ENCODE measurements around the gene BPGM.
A peak's percentile ranks its signal among the peaks of the same experiment; 100 is the strongest.
"Not testable (repeated sequence)": the region's sequence is repeated elsewhere in the genome, so short reads cannot be mapped to it uniquely, and the experiment has no call there.

BPGM gene

DNA sequence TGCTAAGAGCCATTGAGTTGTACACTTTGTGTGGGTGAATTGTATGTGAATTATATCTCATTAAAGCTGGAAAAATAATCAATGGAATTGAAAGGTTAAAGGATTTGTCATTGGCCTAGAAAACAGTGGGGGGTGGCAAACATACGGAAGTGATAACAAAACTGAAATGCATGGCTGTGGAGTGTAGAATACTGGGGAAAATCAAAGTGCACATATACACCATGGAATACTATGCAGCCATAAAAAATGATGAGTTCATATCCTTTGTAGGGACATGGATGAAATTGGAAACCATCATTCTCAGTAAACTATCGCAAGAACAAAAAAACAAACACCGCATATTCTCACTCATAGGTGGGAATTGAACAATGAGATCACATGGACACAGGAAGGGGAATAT, 18.4 kb downstream of the BPGM start:
- DNase-seq (ENCODE audit: low spot score): not testable (repeated sequence)

DNA sequence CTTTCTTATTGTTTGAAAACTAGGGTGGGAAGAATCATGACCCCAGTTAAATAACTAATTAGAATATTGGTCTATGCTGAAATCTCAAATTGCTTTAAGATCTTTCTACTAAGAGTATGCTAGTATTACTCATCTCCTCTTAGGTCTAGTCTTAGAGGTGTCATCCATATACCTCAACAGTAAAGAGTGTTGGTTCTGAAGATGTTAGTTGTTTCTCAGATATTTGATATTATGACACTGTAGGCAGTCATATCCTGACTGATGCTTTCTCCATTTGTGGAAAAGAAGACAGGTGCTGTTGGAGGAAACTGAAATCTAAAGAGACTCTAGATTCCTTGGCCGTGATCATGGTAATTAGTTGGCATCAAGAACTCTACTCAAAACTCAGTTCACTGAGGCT, 21.2 kb downstream of the BPGM start:
- DNase-seq (ENCODE audit: low spot score): no peak

DNA sequence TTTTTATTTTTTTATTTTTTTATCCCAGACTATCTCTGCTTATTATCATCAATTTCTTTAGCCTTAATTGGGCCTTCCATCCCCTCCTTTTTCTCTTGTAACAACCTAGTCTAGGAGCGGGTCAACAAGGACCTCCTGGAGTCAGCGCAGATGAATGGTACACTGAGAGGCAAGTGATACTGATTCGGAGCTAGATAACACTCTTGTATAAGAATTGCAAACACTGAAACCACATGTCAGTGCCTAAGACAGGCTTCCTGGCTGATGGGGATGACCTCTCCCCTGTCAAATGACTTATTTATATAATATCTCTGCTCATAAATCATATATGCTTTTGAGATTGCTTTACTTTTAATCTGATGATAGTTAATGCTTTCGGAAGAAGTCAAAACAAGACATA, 22.7 kb downstream of the BPGM start:
- DNase-seq (ENCODE audit: low spot score): no peak

DNA sequence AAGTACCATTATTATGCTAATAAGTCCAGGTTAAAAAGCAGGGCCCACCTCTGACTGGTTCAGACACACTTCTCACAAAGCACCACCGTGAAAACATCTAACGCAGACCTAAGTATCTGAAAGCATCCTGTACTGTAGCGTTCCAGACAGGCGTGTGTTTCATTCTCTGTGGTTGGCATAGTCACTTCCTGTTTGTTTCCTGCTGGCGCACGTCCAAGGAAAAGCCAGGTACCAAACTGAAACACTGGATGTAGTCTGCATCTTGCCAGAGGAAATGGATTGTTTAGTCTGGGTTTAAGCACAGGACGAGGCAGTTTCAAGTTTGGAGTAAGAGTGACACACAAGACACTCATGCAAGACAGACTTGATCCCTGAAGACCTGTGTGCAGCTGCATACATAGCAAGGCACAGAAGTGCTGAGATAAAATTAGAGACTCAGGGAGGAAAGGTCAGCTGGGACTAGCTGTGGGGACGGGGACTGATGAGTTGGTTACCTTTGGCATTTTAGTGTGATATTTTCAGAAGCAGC, 23.3 kb downstream of the BPGM start:
- DNase-seq (ENCODE audit: low spot score): no peak

DNA sequence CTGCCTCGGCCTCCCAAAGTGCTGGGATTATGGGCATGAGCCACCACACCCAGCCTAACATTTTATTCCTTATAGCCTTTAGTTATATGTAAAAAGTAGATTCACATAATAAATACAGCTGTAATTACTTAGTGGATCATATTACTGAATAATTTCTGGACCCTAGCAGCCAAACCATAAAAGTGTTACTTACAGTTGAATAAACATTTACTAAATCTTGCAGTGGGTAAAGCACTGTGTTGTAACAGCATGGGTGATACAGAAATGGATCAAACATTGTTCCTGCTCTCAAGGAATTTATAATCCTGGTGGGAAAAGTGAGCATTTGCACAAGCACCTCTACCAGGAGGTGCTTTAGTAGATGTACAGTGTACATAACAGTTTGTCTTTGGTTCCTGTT, 25.0 kb downstream of the BPGM start:
- DNase-seq (ENCODE audit: low spot score): no peak

DNA sequence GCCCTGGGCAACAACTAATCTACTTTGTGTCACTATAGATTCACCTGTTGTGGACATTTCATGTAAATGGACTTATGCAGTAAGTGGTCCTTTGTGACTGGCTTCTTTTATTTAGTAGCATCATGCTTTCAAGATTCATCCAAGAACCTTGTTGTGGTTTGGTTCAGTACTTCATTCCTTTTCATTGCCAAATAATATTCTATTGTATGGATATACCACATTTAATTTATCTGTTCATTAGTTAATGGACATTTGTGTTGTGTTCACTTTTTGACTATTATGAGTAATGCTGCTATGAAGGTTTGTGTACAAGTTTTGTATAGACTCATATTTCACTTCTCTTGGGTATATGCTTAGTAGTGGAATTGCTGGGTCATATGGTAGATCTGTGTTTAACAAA, 27.8 kb downstream of the BPGM start:
- DNase-seq (ENCODE audit: low spot score): no peak

DNA sequence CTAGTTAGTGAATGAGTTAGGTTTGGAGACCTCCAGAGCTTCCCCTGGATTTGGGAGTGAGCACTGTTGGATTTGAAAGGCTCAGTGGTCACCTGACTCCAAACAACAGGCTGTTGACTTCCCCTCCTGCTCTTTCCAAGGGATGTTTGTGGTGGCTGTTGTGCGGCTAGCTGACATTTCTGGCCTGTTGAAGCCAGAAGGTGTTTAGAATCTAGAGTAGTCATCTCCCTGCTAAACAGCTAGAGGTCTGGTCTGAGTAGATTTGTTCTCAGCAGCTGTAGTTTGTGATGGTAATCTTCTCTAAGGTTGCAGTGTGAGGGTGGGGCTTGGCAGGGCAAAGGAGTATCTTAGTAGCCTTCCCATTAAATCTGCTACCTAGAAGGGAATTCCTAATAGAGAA, 30.1 kb downstream of the BPGM start:
- no peak for DNase-seq (ENCODE audit: low spot score)

DNA sequence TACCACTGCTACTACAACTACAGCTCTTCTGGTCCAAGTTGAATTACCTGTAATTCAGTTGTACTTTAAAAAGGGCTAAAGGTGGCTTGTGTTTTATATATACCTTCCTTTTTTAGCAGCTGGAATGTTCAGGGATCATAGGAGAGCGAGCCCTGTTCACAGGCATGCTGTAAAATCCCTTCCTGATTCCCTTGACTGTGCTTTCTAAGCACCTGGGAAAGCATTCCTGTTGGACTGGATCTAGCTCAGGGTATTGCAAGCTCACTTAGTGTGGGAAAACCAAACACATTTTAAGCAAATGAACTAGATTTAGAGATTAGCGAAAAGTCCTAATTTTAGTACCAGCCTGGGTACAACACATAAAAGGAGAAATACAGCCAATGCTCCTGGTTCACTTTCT, 31.5 kb downstream of the BPGM start:
- DNase-seq (ENCODE audit: low spot score): no peak

DNA sequence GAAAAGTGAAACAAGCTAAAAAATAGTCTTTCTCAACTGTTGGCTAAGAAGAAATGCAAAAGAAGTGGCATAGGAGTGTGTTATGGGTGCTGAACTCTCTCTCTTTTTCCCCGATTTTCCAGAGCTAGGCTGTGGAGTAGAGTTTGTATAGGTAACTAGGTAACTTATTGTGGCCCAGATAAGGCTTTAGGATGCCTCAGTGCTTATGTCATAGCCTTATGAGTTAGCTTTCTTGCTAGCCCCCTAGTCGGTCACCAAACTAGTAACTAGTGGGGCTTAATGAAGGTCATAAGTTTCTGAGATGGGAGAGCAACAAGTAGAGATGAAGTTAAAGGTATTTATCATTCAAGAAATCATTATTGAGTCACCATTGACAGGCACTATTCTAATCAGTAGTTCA, 32.4 kb downstream of the BPGM start:
- DNase-seq (ENCODE audit: low spot score): no peak

DNA sequence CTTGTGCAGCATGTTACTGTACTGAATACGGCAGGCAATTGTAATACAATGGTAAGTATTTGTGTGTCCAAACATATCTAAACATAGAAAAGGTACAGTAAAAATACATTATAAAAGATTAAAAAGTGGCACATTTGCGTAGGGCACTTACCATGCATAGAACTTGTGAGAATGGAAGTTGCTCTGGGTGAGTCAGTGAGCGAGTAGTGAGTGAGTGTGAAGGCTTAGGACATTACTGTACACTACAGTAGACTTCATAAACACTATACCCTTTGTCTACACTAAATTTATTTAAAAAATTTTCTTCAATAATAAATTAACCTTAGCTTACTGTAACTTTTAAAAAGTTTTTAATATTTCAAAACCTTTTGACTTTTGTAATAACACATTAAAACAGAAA, 37.5 kb downstream of the BPGM start:
- no peak for DNase-seq (ENCODE audit: low spot score)

DNA sequence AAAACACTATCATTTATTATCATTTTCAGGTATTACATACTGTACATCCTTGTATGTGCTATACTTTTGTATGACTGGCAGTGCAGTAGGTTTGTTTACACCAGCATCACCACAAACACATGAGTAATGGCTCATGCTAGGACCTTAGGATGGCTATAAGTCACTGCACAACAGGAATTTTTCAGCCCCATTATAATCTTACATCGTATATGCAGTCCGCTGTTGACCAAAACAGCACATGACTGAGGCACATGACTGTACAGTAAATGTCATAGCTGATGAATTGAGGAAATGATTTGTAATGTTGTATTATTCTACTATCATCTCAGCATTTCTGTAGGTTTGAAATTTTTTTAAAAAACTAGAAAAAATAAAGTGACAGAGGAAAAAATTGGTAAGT, 38.6 kb downstream of the BPGM start:
- no peak for DNase-seq (ENCODE audit: low spot score)

DNA sequence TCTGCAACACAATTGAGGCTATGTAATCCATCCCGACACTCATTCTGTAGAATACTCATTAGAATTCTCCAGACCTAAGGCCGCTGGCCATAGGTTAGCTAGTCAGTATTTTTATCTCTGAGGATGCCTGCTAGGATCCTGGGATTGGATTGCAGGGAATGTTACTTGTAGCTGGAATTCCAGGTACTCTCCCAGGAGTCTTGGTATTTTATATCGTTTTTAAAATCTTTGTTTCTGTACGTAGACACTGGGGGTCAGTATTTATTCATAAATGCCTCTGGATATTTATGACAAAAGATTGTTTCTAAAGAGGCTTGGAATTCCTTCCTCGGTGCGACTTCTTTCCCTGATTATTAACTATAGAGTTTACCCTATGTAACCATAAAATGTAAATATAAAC, 40.1 kb downstream of the BPGM start:
- DNase-seq (ENCODE audit: low spot score): no peak

DNA sequence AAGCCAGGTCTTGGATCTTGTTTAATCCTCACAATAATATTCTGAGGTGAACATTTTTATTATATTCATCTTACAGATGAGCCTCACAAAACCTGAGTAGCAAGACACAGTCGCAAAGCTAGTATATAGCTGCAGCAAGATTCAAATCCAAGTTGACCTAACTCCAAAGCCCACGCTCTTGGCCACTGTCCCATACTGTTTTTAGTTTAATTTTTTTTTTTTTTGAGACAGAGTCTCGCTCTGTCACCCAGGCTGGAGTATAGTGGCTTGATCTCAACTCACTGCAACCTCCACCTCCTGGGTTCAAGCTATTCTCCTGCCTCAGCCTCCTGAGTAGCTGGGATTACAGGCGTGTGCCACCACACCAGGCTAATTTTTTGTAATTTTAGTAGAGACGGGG, 42.9 kb downstream of the BPGM start:
- not testable (repeated sequence) for DNase-seq (ENCODE audit: low spot score)

DNA sequence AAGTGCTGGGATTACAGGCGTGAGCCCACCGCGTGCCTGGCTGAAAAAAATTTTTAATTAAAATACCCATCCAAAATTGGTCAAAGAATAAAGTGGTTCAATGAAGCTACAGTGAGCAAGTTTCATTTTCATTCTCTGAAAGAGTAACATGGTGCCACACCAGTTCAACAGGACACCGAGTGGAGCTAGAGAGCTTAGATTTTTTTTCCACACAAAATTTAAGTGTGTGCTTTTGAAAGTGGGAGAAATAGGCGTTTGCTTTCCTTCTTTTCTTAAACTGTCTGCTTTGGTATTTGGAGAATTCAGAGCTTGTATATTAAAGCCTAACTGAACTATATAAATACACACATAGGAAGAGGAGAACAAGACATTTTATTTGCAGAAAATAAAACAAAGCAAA, 43.4 kb downstream of the BPGM start:
- no peak for DNase-seq (ENCODE audit: low spot score)

DNA sequence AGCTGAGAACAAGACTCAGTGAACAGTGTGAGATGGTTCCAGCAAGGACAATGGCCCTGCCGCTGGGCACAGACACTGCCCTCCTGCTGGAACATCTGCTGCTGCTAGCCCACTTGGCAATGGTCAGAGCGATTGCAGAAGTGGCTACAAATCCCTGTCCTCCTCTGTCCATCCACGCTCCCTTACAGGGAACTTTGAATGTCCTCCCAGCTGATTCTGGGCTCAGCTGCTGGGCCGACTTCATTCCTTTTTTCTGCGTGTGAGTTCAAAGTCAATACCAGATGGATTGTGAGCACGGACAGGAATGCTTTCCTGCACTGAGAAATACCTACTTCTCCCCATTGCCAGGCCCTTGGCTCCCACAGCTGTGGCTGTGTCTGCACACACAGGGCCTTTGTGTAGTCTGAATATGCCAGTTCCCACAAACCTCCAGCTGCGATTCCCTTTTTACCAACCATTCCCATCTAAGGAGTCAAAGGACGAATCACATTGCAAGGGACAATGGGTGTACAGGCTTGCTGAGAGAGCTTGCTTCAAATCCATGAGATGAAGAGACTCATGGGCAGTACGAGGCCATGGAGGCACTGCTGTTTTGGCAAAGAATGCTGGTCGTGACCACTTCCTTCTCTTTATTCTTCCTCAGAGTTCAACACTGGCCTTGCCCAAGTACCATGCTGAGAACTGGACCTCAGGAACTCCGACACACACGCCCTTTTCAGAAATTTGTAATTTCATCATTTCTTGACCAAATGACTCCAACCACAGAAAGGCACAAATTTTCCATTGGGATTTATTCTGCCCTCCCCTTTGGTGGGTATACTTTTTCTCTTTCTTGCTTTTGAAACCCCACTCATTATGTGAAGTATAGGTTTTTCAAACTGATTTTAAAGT, 44.2 kb downstream of the BPGM start:
- DNase-seq (ENCODE audit: low spot score): no peak

DNA sequence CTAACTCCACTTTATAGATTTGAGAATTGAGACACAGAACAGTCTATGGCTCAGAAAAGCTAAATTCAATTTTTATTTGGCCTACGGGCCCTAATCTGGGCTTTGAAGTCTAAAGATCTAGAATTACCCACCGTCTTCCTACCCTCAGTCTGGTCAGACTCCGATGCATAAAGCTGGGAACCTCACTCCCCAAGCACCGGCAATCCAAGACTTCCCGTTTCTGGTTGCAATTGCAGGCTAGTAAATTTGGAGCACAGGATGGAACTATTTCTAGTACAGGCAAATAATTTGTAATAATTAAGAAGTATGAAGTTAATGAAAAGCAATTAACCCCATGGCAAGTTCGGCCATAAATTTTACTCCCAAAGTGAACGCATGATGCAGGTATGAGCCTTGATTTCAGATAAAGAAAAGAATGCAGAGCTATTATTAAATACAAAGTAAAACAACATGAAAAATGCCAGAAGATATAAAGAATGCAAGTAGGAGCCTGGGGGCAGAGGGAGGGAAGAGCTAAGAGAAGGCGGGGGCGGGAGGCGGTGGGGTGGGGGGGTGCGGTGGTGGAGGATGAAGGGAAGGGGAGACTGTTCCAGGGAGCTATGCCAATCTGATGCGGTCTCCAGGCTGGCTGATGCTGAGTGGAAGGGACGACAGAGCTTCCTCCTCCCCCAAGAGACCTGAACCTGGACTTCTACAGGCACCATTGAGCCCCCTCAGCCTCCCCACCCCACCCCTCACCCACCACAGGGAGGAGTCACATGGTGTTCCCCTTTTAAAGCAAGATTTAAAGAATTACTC, 45.1 kb downstream of the BPGM start:
- DNase-seq (ENCODE audit: low spot score): no peak

DNA sequence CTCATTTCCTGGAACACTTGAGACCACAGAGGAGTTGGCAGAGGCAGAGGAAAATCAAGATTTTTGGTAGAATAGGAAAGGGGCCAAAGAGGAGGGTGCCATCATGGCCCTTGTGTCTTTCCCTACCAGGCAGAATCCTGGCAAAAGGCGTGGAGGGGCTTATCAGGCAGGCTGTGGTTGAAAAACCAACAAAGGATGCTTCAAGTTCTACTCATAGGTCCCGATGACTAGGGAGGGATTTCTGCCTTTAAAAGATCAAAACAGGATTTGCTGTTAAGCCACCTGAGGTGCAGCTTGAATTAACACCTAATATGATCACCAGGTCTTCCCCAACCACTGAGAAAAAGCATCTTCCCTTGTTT, 45.7 kb downstream of the BPGM start:
- DNase-seq (ENCODE audit: low spot score): no peak

DNA sequence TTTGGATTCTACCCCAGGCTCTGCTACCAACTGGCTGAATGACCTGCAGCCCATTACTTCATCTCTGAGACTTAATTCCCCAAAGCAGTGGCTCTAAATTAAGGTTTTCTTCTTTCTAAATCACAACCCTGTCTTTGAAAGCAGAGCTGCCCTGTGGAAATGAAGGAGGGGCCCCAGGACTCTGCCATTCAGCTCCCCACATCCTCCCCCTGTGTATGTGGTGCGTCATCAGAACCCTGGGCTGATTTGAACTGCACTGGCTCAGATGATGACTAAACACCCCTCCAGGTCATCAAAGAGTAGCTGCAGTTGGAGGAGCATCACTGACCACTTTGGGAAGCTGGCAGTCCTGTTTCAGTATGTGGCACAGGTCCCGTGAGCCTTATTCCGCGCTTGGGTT, 46.6 kb downstream of the BPGM start:
- no peak for DNase-seq (ENCODE audit: low spot score)

DNA sequence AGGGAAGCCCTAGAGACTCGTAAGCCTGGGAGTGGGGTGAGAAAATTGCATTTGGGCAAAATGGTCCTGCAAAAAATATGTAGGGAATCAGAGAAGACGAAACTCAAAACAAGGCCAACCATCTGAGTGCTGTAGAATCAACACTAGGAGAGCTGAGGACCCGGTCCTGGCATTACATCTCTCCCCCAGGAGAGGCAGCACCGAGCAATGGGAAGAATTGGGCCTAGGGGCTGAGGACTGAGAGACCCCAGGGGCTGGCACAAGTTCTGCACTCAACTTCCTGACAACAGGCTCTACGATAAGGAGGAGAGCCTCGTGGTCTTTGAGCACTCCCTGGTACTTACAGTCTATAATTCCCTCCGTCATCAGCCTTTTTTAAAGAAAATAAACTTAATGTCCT, 47.6 kb downstream of the BPGM start:
- DNase-seq (ENCODE audit: low spot score): peak; percentile 83

DNA sequence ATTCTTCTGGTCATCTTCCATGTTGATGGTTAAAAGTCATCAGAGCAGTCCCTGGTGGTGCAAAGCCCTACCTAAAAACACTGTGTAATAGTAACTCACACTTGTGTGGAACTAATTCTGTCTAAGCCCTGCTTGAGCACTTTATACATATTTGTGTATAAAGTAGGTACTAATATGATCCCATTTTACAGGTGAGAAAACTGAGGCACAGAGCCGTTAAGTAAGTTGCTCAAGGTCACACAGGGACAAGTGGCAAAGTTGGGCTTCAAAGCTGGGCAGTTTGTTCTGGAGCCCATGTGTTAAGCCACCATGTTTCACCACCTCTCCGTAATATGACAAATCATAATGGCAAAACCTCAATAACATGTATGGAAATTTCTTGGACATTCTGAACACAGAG, 48.1 kb downstream of the BPGM start:
- DNase-seq (ENCODE audit: low spot score): no peak

DNA sequence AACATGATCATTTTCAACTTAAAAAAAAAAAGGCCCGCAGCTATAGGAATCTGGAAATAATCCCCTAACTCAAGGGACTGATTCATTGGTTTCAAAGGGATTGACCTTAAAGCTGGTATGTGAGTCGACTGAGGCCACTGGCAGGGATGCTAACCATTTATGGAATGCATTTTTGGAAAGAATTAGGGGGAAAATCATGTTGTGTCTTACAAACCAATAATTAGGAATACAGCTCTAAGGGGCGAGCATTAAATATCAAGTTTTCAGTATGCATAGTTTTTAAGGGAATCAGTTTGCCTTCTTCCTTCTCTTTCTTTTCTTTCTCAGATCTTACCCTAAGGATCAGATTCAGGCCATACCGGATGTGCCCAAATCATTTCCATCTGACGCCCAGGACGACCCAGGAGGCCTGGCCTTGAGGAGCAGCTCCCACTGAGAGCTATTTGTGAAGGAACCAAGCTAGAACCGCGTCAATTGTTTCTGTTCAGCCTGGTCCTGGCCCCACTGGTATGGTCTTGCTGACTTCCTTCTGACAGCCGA, 48.7 kb downstream of the BPGM start:
- peak; percentile 28 for DNase-seq (ENCODE audit: low spot score)

DNA sequence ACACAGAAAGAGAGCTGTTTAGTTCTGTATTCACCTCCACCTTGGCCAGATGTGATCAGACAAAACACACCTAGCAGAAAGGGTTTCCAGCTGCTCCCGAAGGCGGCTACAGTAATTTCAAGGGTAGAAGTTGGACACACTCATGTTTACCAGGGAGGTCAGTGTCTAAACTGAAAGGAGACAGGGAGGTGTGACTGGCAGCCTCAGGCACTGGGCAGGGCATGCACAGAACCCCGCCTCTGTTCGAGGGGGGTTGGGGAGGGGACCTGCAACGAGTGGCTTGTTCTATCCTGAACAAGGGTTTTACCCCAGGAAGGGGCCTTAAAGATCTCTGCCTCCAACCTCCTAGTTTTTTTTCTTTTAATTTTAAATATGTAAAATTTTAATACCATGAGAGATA, 49.6 kb downstream of the BPGM start:
- no peak for DNase-seq (ENCODE audit: low spot score)

Measured in iPS-NIHi11 (cell line).